Measurements from ENCODE around the gene OR6Y1.

Gene OR6Y1

GRCh38 chr1:158570480-158570879, 16.3 kb upstream of the OR6Y1 start, which contains the start of gene OR6P1:
Gene OR6P1 (minus strand): TSS chr1:158570580. CDS start chr1:158563604, 6,976 bp downstream.
- H3K4me3 ChIP-seq (ENCODE audit: low read depth, low read length): no peak within 1 kb of the TSS
- no peak for DNase-seq (ENCODE audit: low read depth)
- TF ChIP-seq CTCF (IDR thresholded peaks at IDR 0.05; ENCODE audit: insufficient read depth, low read depth, low read length, missing control alignments): no peak

GRCh38 chr1:158564608-158565007, 10.4 kb upstream of the OR6Y1 start:
- no peak overlapping the region for H3K4me3 ChIP-seq (ENCODE audit: low read depth, low read length)
- TF ChIP-seq CTCF (IDR thresholded peaks at IDR 0.05; ENCODE audit: insufficient read depth, low read depth, low read length, missing control alignments): no peak
- no peak for DNase-seq (ENCODE audit: low read depth)

GRCh38 chr1:158563853-158564252, 9.6 kb upstream of the OR6Y1 start:
- no peak for DNase-seq (ENCODE audit: low read depth)
- H3K4me3 ChIP-seq (ENCODE audit: low read depth, low read length): no peak overlapping the region
- TF ChIP-seq CTCF (IDR thresholded peaks at IDR 0.05; ENCODE audit: insufficient read depth, low read depth, low read length, missing control alignments): no peak

GRCh38 chr1:158559696-158560095, 5.5 kb upstream of the OR6Y1 start:
- H3K4me3 ChIP-seq (ENCODE audit: low read depth, low read length): no peak overlapping the region
- TF ChIP-seq CTCF (IDR thresholded peaks at IDR 0.05; ENCODE audit: insufficient read depth, low read depth, low read length, missing control alignments): no peak
- DNase-seq (ENCODE audit: low read depth): no peak

GRCh38 chr1:158552296-158552695, 1.9 kb downstream of the OR6Y1 start:
- DNase-seq (ENCODE audit: low read depth): no peak
- no peak overlapping the region for H3K4me3 ChIP-seq (ENCODE audit: low read depth, low read length)
- TF ChIP-seq CTCF (IDR thresholded peaks at IDR 0.05; ENCODE audit: insufficient read depth, low read depth, low read length, missing control alignments): no peak

- no peak overlapping the region for H3K4me3 ChIP-seq (ENCODE audit: low read depth, low read length)
- TF ChIP-seq CTCF (IDR thresholded peaks at IDR 0.05; ENCODE audit: insufficient read depth, low read depth, low read length, missing control alignments): no peak
- no peak for DNase-seq (ENCODE audit: low read depth)
Measured at GRCh38 chr1:158547533-158547932, 6.7 kb downstream of the OR6Y1 start.

GRCh38 chr1:158537609-158538008, 16.6 kb downstream of the OR6Y1 start:
- no peak for TF ChIP-seq CTCF (IDR thresholded peaks at IDR 0.05; ENCODE audit: insufficient read depth, low read depth, low read length, missing control alignments)
- no peak for DNase-seq (ENCODE audit: low read depth)
- H3K4me3 ChIP-seq (ENCODE audit: low read depth, low read length): no peak overlapping the region
